ENCODE data around the gene RUSF1. TPM values are rescaled to one million over a fixed set of nuclear protein-coding genes. Genes with fewer than 3 reads are reported as not detected.

The RUSF1 gene
- polyA plus RNA-seq (2012; ENCODE audit: insufficient read length, low read depth): 44.8 TPM

- TF ChIP-seq TAF1 (IDR thresholded peaks at IDR 0.05; ENCODE audit: borderline replicate concordance, insufficient read depth, low read length) (peak; percentile 67; the same call in 1 of the 2 replicates), FOXP2 (optimal IDR thresholded peaks at IDR 0.05; ENCODE audit: borderline replicate concordance, extremely low read depth, extremely low read length, insufficient read depth) (peak; percentile 55), POLR2AphosphoS5 (IDR thresholded peaks at IDR 0.05; ENCODE audit: low read depth, low read length) (peak; percentile 79), SIN3A (IDR thresholded peaks at IDR 0.05; ENCODE audit: borderline replicate concordance, insufficient read depth, low read length) (peak; percentile 47; the same call in 1 of the 2 replicates)
- TF ChIP-seq, protein P1, sequence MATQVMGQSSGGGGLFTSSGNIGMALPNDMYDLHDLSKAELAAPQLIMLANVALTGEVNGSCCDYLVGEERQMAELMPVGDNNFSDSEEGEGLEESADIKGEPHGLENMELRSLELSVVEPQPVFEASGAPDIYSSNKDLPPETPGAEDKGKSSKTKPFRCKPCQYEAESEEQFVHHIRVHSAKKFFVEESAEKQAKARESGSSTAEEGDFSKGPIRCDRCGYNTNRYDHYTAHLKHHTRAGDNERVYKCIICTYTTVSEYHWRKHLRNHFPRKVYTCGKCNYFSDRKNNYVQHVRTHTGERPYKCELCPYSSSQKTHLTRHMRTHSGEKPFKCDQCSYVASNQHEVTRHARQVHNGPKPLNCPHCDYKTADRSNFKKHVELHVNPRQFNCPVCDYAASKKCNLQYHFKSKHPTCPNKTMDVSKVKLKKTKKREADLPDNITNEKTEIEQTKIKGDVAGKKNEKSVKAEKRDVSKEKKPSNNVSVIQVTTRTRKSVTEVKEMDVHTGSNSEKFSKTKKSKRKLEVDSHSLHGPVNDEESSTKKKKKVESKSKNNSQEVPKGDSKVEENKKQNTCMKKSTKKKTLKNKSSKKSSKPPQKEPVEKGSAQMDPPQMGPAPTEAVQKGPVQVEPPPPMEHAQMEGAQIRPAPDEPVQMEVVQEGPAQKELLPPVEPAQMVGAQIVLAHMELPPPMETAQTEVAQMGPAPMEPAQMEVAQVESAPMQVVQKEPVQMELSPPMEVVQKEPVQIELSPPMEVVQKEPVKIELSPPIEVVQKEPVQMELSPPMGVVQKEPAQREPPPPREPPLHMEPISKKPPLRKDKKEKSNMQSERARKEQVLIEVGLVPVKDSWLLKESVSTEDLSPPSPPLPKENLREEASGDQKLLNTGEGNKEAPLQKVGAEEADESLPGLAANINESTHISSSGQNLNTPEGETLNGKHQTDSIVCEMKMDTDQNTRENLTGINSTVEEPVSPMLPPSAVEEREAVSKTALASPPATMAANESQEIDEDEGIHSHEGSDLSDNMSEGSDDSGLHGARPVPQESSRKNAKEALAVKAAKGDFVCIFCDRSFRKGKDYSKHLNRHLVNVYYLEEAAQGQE (IDR thresholded peaks at IDR 0.05; ENCODE audit: insufficient read depth in 1 of 2, low read depth in 2 of 2, low read length in 2 of 2): peak; percentile 52 to 60; a peak in 3 of 4 replicates
Observed at GRCh38 chr16:31507929-31508705, at the start of gene RUSF1. Gene RUSF1 (minus strand): TSS chr16:31508391. CDS start chr16:31508373, 18 bp downstream.

- TF ChIP-seq TAF1 (IDR thresholded peaks at IDR 0.05; ENCODE audit: borderline replicate concordance, insufficient read depth, low read length) (no peak), SIN3A (IDR thresholded peaks at IDR 0.05; ENCODE audit: borderline replicate concordance, insufficient read depth, low read length) (no peak)
Observed at GRCh38 chr16:31542763-31543162, 34.6 kb upstream of the RUSF1 start.

- no peak for TF ChIP-seq SIN3A (IDR thresholded peaks at IDR 0.05; ENCODE audit: borderline replicate concordance, insufficient read depth, low read length)
Observed at GRCh38 chr16:31537362-31538242, 29.4 kb upstream of the RUSF1 start.

DNA sequence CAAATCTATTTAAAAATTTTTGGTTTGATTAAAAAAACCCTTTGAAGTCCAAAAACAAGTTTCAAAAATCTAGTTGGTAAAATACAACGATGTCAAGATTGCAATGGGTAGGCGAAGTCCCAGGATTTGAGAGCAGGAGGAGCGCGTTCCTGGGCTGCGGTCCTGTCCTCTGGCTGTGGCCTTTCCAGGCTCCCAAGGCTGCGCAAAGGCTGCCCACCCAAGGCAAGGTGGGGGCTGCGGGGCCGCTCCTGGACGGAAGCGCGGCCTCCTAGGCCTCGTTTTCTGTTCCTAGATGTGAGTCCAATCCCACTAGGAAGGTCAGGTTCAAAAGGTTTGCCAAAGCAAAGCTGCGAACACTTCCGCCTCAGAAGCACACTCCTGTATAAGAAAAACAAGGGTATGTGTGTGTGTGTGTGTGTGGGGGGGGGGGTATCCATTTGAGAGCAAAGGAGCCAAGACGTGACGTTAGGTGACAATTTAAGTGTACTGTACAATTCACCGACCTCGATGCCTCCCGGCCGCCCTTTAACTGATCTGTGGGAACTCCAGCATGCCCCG, 28.7 kb upstream of the RUSF1 start:
- TF ChIP-seq FOXP2 (optimal IDR thresholded peaks at IDR 0.05; ENCODE audit: borderline replicate concordance, extremely low read depth, extremely low read length, insufficient read depth): no peak
- no peak for TF ChIP-seq TAF1 (IDR thresholded peaks at IDR 0.05; ENCODE audit: borderline replicate concordance, insufficient read depth, low read length)
- TF ChIP-seq SIN3A (IDR thresholded peaks at IDR 0.05; ENCODE audit: borderline replicate concordance, insufficient read depth, low read length): no peak
- TF ChIP-seq, protein P1 (IDR thresholded peaks at IDR 0.05; ENCODE audit: insufficient read depth in 1 of 2, low read depth in 2 of 2, low read length in 2 of 2): no peak
- TF ChIP-seq POLR2AphosphoS5 (IDR thresholded peaks at IDR 0.05; ENCODE audit: low read depth, low read length): no peak

DNA sequence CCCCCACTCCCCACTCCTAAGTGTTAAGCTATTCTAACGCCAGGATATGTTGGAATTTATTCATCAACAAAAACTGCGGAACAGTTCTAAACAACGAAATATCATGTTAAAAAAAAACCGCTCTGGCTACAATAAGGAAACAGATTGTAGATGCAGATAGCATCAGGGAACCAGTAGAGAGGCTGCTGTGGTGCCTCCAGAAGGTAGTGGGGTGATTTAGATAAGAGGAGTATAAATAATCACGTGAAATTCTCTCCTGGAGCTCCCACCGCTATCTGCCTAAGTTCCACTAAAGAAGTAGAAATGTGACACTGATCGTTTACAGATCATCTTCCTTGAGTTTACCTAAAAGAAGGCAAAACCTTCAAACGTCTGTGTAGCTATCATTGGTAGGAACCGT, 27.5 kb upstream of the RUSF1 start:
- TF ChIP-seq SIN3A (IDR thresholded peaks at IDR 0.05; ENCODE audit: borderline replicate concordance, insufficient read depth, low read length) (no peak), POLR2AphosphoS5 (IDR thresholded peaks at IDR 0.05; ENCODE audit: low read depth, low read length) (no peak), FOXP2 (optimal IDR thresholded peaks at IDR 0.05; ENCODE audit: borderline replicate concordance, extremely low read depth, extremely low read length, insufficient read depth) (no peak), TAF1 (IDR thresholded peaks at IDR 0.05; ENCODE audit: borderline replicate concordance, insufficient read depth, low read length) (no peak)
- TF ChIP-seq, protein P1 (IDR thresholded peaks at IDR 0.05; ENCODE audit: insufficient read depth in 1 of 2, low read depth in 2 of 2, low read length in 2 of 2): no peak
